Measurements from ENCODE around the gene HCN3.

- TF ChIP-seq ZBTB7A (IDR thresholded peaks at IDR 0.05; ENCODE audit: low read depth) (no peak), TAF1 (IDR thresholded peaks at IDR 0.05; ENCODE audit: low read depth) (no peak), TCF12 (IDR thresholded peaks at IDR 0.05; ENCODE audit: low read depth) (no peak), NFIC (IDR thresholded peaks at IDR 0.05) (no peak), MAX (IDR thresholded peaks at IDR 0.05) (no peak), FOXM1 (IDR thresholded peaks at IDR 0.05; ENCODE audit: borderline replicate concordance, low read depth) (no peak), CEBPB (IDR thresholded peaks at IDR 0.05) (no peak), YY1 (IDR thresholded peaks at IDR 0.05; ENCODE audit: low read depth) (no peak)
Observed at GRCh38 chr1:155304558-155305063, 27.3 kb downstream of the HCN3 start.

All from Ishikawa (cell line).